ENCODE results near the gene BLOC1S3.
"Not testable (repeated sequence)": the region's sequence is repeated elsewhere in the genome, so short reads cannot be mapped to it uniquely, and the experiment has no call there.

The BLOC1S3 gene

GRCh38 chr19:45186509-45187334, 8.1 kb downstream of the BLOC1S3 start:
- peak; percentile 42 for DNase-seq

GRCh38 chr19:45187421-45188100, 9.0 kb downstream of the BLOC1S3 start:
- peak; percentile 60 for DNase-seq

GRCh38 chr19:45189971-45190370, 11.4 kb downstream of the BLOC1S3 start:
- DNase-seq, result no peak

GRCh38 chr19:45191375-45191774, 12.8 kb downstream of the BLOC1S3 start:
- DNase-seq, result no peak

GRCh38 chr19:45195764-45196163, 17.2 kb downstream of the BLOC1S3 start:
- DNase-seq, result peak; percentile 15

- DNase-seq, result peak; percentile 26
Observed at GRCh38 chr19:45200568-45200967, 22.0 kb downstream of the BLOC1S3 start.

- DNase-seq, result no peak
Observed at GRCh38 chr19:45202637-45203036, 24.1 kb downstream of the BLOC1S3 start.

- no peak for DNase-seq
Observed at GRCh38 chr19:45205810-45206209, 27.2 kb downstream of the BLOC1S3 start.

GRCh38 chr19:45206328-45206727, 27.7 kb downstream of the BLOC1S3 start:
- DNase-seq, result no peak

GRCh38 chr19:45211751-45212381, 33.3 kb downstream of the BLOC1S3 start:
- DNase-seq, result no peak

- no peak for DNase-seq
Observed at GRCh38 chr19:45213031-45213430, 34.4 kb downstream of the BLOC1S3 start.

GRCh38 chr19:45215391-45216191, 37.0 kb downstream of the BLOC1S3 start:
- peak; percentile 66 for DNase-seq

GRCh38 chr19:45216667-45217066, 38.1 kb downstream of the BLOC1S3 start:
- DNase-seq, result no peak

- no peak for DNase-seq
Observed at GRCh38 chr19:45217193-45217956, 38.8 kb downstream of the BLOC1S3 start.

- DNase-seq, result no peak
Observed at GRCh38 chr19:45217957-45218334, 39.4 kb downstream of the BLOC1S3 start.

- DNase-seq, result no peak
Observed at GRCh38 chr19:45218426-45218825, 39.8 kb downstream of the BLOC1S3 start.

GRCh38 chr19:45218911-45219743, 40.5 kb downstream of the BLOC1S3 start:
- no peak for DNase-seq

GRCh38 chr19:45222724-45223123, 44.1 kb downstream of the BLOC1S3 start:
- no peak for DNase-seq

GRCh38 chr19:45223879-45224278, 45.3 kb downstream of the BLOC1S3 start:
- no peak for DNase-seq

GRCh38 chr19:45224645-45225044, 46.1 kb downstream of the BLOC1S3 start:
- no peak for DNase-seq

GRCh38 chr19:45229056-45229455, 50.5 kb downstream of the BLOC1S3 start:
- not testable (repeated sequence) for DNase-seq
